IPS-NIHi7 (cell line): Measurements from ENCODE around the gene RPL10.

Source experiments
- DNase-seq: peaks from one replicate; pipeline ENCODE4 v3.0.0; 2012; ENCODE audit warnings: mixed read lengths; ENCODE audit errors: extremely low spot score

The RPL10 gene

GRCh38 chrX:154430916-154431315 lies 32.7 kb downstream of the RPL10 start:
- DNase-seq: no peak

- no peak for DNase-seq
These were observed 33.2 kb downstream of the RPL10 start for GRCh38 chrX:154431341-154431740.

- no peak for DNase-seq
These were observed 34.0 kb downstream of the RPL10 start for GRCh38 chrX:154432210-154432609.

- no peak for DNase-seq
These were observed 35.4 kb downstream of the RPL10 start for GRCh38 chrX:154433605-154434004.

- no peak for DNase-seq
These were observed 36.4 kb downstream of the RPL10 start for GRCh38 chrX:154434394-154435168.

GRCh38 chrX:154435171-154435733 lies 37.1 kb downstream of the RPL10 start:
- no peak for DNase-seq

GRCh38 chrX:154436374-154436982 lies 38.3 kb downstream of the RPL10 start:
- peak; percentile 52 for DNase-seq

- peak; percentile 45 for DNase-seq
These were observed 39.0 kb downstream of the RPL10 start, which contains the start of gene GDI1 for GRCh38 chrX:154436983-154437752. Gene GDI1, plus strand, starts transcription at chrX:154437154. Its CDS starts 101 bp downstream, at chrX:154437255.

GRCh38 chrX:154437971-154438893 lies 40.1 kb downstream of the RPL10 start:
- no peak for DNase-seq

GRCh38 chrX:154439841-154440240 lies 41.7 kb downstream of the RPL10 start:
- no peak for DNase-seq

- DNase-seq: no peak
These were observed 42.6 kb downstream of the RPL10 start for GRCh38 chrX:154440623-154441357.

- DNase-seq: no peak
These were observed 43.4 kb downstream of the RPL10 start for GRCh38 chrX:154441564-154441963.

- DNase-seq: no peak
These were observed 44.0 kb downstream of the RPL10 start for GRCh38 chrX:154441984-154442707.

- DNase-seq: peak; percentile 16
These were observed 45.3 kb downstream of the RPL10 start for GRCh38 chrX:154443479-154443910.

GRCh38 chrX:154443992-154444754 lies 46.0 kb downstream of the RPL10 start, which contains the start of gene FAM50A:
Gene FAM50A, plus strand, starts transcription at chrX:154444141. Its CDS starts 95 bp downstream, at chrX:154444236.
- peak; percentile 71 for DNase-seq

- DNase-seq: no peak
These were observed 46.6 kb downstream of the RPL10 start for GRCh38 chrX:154444755-154445246.

GRCh38 chrX:154445776-154446175 lies 47.6 kb downstream of the RPL10 start:
- DNase-seq: no peak

- no peak for DNase-seq
These were observed 48.3 kb downstream of the RPL10 start for GRCh38 chrX:154446430-154446829.

GRCh38 chrX:154448484-154448883 lies 50.3 kb downstream of the RPL10 start:
- DNase-seq: no peak
